Measurements from ENCODE around the gene ZNF473.
A peak's percentile ranks its signal among the peaks of the same experiment; 100 is the strongest.

Gene ZNF473

GRCh38 chr19:50025794-50026549, at the start of gene ZNF473:
Gene ZNF473, plus strand, starts transcription at chr19:50026005. Its CDS starts 5,078 bp downstream, at chr19:50031083.
- TF ChIP-seq MYC (IDR thresholded peaks at IDR 0.05; ENCODE audit: low read depth, low read length): peak; percentile 83; the same call in 1 of the 2 replicates
- TF ChIP-seq POLR2A (IDR thresholded peaks at IDR 0.05; ENCODE audit: extremely low read depth, insufficient read length): peak; percentile 79
- peak; percentile 91 for TF ChIP-seq MAX (IDR thresholded peaks at IDR 0.05; ENCODE audit: low read depth, low read length)
- no peak for TF ChIP-seq CTCF (IDR thresholded peaks at IDR 0.05; ENCODE audit: low read depth, low read length)
- peak; percentile 94 for DNase-seq (ENCODE audit: low read depth)
- H3K4me3 ChIP-seq (ENCODE audit: low read depth, low read length): peak within 1 kb of the TSS; percentile 91

- H3K4me3 ChIP-seq (ENCODE audit: low read depth, low read length): no peak overlapping the region
- no peak for TF ChIP-seq POLR2A (IDR thresholded peaks at IDR 0.05; ENCODE audit: extremely low read depth, insufficient read length)
- no peak for TF ChIP-seq MAX (IDR thresholded peaks at IDR 0.05; ENCODE audit: low read depth, low read length)
- no peak for TF ChIP-seq MYC (IDR thresholded peaks at IDR 0.05; ENCODE audit: low read depth, low read length)
- no peak for TF ChIP-seq CTCF (IDR thresholded peaks at IDR 0.05; ENCODE audit: low read depth, low read length)
- no peak for DNase-seq (ENCODE audit: low read depth)
These were observed 49.3 kb upstream of the ZNF473 start for GRCh38 chr19:49976496-49976895.

- H3K4me3 ChIP-seq (ENCODE audit: low read depth, low read length): no peak overlapping the region
- TF ChIP-seq CTCF (IDR thresholded peaks at IDR 0.05; ENCODE audit: low read depth, low read length) (no peak), MAX (IDR thresholded peaks at IDR 0.05; ENCODE audit: low read depth, low read length) (no peak), MYC (IDR thresholded peaks at IDR 0.05; ENCODE audit: low read depth, low read length) (no peak), POLR2A (IDR thresholded peaks at IDR 0.05; ENCODE audit: extremely low read depth, insufficient read length) (no peak)
- DNase-seq (ENCODE audit: low read depth): no peak
These were observed 48.7 kb upstream of the ZNF473 start for GRCh38 chr19:49977076-49977475.

DNA sequence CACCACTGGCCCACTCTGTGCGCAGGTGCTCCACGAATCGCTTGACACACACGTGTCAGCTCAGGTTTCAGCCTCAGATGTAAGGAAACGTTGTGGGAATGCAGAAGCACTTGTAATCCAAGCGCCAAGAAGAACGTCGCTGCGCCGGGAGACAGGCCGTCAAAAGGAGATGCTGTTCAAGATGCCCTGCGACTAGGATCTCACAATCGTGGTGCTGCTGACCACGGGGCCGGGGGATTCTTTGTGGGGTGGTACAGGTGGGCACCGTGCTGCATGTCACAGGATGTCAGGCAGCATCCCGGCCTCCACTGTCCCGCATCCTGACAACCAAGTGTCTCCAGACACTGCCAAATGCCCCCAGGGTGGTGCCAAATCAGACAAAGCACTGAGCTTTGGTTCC, 47.9 kb upstream of the ZNF473 start:
- no peak overlapping the region for H3K4me3 ChIP-seq (ENCODE audit: low read depth, low read length)
- DNase-seq (ENCODE audit: low read depth): no peak
- TF ChIP-seq POLR2A (IDR thresholded peaks at IDR 0.05; ENCODE audit: extremely low read depth, insufficient read length) (no peak), MYC (IDR thresholded peaks at IDR 0.05; ENCODE audit: low read depth, low read length) (no peak), MAX (IDR thresholded peaks at IDR 0.05; ENCODE audit: low read depth, low read length) (no peak), CTCF (IDR thresholded peaks at IDR 0.05; ENCODE audit: low read depth, low read length) (no peak)

DNA sequence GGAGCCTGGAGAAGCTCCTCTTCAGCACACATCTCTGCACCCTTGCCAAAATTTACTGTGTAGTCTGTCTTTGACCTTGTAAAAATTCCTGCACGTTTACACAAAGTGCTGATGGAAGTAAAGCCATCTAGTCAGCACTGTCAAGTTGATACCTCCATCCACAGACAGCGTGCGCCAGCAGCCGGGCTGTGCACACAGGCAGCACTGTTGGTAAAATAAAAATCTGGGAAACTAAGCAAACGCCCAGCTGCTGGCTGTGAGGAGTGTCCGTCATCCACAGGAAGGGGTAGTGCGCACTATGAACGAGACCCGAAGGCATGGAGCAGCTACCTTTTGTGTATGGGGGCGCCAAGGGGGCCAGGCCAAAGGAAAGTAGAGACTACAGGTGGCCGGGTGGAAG, 47.5 kb upstream of the ZNF473 start:
- DNase-seq (ENCODE audit: low read depth): no peak
- no peak overlapping the region for H3K4me3 ChIP-seq (ENCODE audit: low read depth, low read length)
- TF ChIP-seq CTCF (IDR thresholded peaks at IDR 0.05; ENCODE audit: low read depth, low read length) (no peak), MAX (IDR thresholded peaks at IDR 0.05; ENCODE audit: low read depth, low read length) (no peak), POLR2A (IDR thresholded peaks at IDR 0.05; ENCODE audit: extremely low read depth, insufficient read length) (no peak), MYC (IDR thresholded peaks at IDR 0.05; ENCODE audit: low read depth, low read length) (no peak)

Measured in NB4 (cell line).